Measurements from ENCODE around the gene USP10. TPM values are rescaled to one million over a fixed set of nuclear protein-coding genes. Genes with fewer than 3 reads are reported as not detected.
A peak's percentile ranks its signal among the peaks of the same experiment; 100 is the strongest.

The USP10 gene
- total RNA-seq, 4 donors from 2014 or later = 49.1 to 70.2 (median 60.0) TPM

GRCh38 chr16:84739349-84740124, 39.7 kb downstream of the USP10 start:
- ATAC-seq = peak; percentile 58
- no peak for TF ChIP-seq POLR2A (IDR thresholded peaks at IDR 0.05)
- TF ChIP-seq CTCF (IDR thresholded peaks at IDR 0.05) = no peak
- TF ChIP-seq EP300 (IDR thresholded peaks at IDR 0.05) = no peak
- TF ChIP-seq POLR2AphosphoS5 (IDR thresholded peaks at IDR 0.05) = peak; percentile 78
- Histone ChIP-seq H3K27me3 (no peaks in the 10 kb centered on the region), H3K9me3 (no peaks in the 10 kb centered on the region), H3K4me3 (no peak overlapping the region), H3K36me3 (peaks cover 0 to 11% of the 10 kb centered on the region in 2 donors), H3K4me1 (peaks cover 20 to 77% (median 32%) of the 10 kb centered on the region in 3 donors), H3K27ac (peak overlapping the region in 2 of 4 donors; percentile 34 to 69)
- 50 to 59% methylated on average over 4 to 7 of the region's 7 CpGs for WGBS, 2 donors (ENCODE audit: low coverage in 1 of 2)

GRCh38 chr16:84740596-84741116, 40.9 kb downstream of the USP10 start:
- Histone ChIP-seq H3K27ac (peak overlapping the region in 3 of 4 donors; percentile 27 to 69 (median 52)), H3K9me3 (no peaks in the 10 kb centered on the region), H3K4me3 (no peak overlapping the region), H3K27me3 (no peaks in the 10 kb centered on the region), H3K36me3 (peaks cover 0 to 12% of the 10 kb centered on the region in 2 donors), H3K4me1 (peaks cover 20 to 77% (median 32%) of the 10 kb centered on the region in 3 donors)
- WGBS, 2 donors (ENCODE audit: low coverage in 1 of 2) = 39 to 64% methylated on average over 5 of the region's 5 CpGs
- TF ChIP-seq EP300 (IDR thresholded peaks at IDR 0.05) = no peak
- TF ChIP-seq POLR2A (IDR thresholded peaks at IDR 0.05) = no peak
- no peak for TF ChIP-seq POLR2AphosphoS5 (IDR thresholded peaks at IDR 0.05)
- no peak for ATAC-seq

DNA sequence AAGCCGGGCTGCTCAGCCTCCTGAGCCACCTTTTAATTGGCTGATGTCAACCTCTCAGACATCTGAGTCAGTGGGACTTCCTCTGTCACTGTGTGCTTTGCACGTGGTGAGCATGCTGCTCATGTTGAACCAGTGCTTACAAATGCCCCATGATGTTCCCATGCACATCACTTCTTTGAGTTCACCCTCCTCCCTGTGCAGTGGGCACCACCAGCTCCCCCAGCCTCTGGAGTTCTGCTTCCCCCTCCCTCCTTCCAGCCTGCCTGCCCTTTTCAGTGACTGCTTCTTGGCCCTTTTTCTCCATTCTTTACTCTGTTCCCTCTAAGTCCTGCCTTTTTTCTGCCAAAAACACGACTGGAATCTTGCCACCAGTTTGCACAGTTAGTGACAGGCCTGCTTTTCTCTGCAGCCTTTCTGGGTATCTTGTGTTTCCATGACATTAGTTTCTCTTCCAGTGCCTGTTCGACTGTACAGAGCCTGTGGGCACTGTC, 41.6 kb downstream of the USP10 start:
- WGBS, 2 donors (ENCODE audit: low coverage in 1 of 2) = 6% methylated on average over 4 of the region's 4 CpGs
- H3K4me1 ChIP-seq = peaks cover 20 to 70% (median 32%) of the 10 kb centered on the region in 3 donors

GRCh38 chr16:84742641-84743092, 42.9 kb downstream of the USP10 start:
- H3K9me3 ChIP-seq = no peaks in the 10 kb centered on the region
- H3K27me3 ChIP-seq = no peaks in the 10 kb centered on the region
- peaks cover 0 to 13% of the 10 kb centered on the region in 2 donors for H3K36me3 ChIP-seq
- H3K4me1 ChIP-seq = peaks cover 20 to 57% (median 32%) of the 10 kb centered on the region in 3 donors
- 70 to 85% methylated on average over 5 to 9 of the region's 10 CpGs for WGBS, 2 donors (ENCODE audit: low coverage in 1 of 2)
- no peak overlapping the region for H3K4me3 ChIP-seq
- no peak for ATAC-seq
- H3K27ac ChIP-seq = peak overlapping the region in 3 of 4 donors; percentile 33 to 69 (median 52)
- TF ChIP-seq CTCF (IDR thresholded peaks at IDR 0.05) = no peak
- TF ChIP-seq EP300 (IDR thresholded peaks at IDR 0.05) = no peak
- no peak for TF ChIP-seq POLR2AphosphoS5 (IDR thresholded peaks at IDR 0.05)
- TF ChIP-seq POLR2A (IDR thresholded peaks at IDR 0.05) = no peak

More for the DNA sequence above, 41.6 kb downstream of the USP10 start:
- no peaks in the 10 kb centered on the region for H3K27me3 ChIP-seq
- peak; percentile 10 for ATAC-seq
- H3K36me3 ChIP-seq = peaks cover 0 to 13% of the 10 kb centered on the region in 2 donors
- TF ChIP-seq EP300 (IDR thresholded peaks at IDR 0.05) (no peak), POLR2AphosphoS5 (IDR thresholded peaks at IDR 0.05) (peak; percentile 33)
- no peak overlapping the region for H3K4me3 ChIP-seq
- peak overlapping the region; percentile 27 to 69 (median 40) for H3K27ac ChIP-seq
- no peaks in the 10 kb centered on the region for H3K9me3 ChIP-seq

DNA sequence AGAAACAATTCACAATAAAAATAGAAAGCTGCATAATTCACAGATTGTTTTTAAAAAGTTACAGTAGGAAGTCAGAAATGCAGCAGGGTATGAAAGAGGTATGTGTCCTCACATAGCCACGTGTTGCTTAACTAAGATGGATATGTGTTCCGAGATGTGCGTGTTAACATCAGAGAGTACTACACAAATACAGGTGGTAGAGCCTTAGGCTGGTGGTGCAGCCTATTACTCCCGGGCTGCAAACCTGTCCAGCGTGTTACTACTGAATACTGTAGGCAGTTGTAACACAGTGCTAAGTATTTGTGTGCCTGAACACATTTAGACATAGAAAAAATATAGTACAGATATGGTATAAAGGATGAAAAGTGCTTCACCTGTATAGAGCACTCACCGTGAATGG, 46.4 kb downstream of the USP10 start:
- Histone ChIP-seq H3K27me3 (no peaks in the 10 kb centered on the region), H3K27ac (peak overlapping the region in 1 of 4 donors; percentile 12), H3K4me3 (no peak overlapping the region), H3K36me3 (peaks cover 0 to 13% of the 10 kb centered on the region in 2 donors), H3K9me3 (no peaks in the 10 kb centered on the region), H3K4me1 (peaks cover 9 to 54% (median 14%) of the 10 kb centered on the region in 3 donors)
- no peak for ATAC-seq
- TF ChIP-seq POLR2A (IDR thresholded peaks at IDR 0.05) = no peak
- TF ChIP-seq CTCF (IDR thresholded peaks at IDR 0.05) = no peak
- no peak for TF ChIP-seq POLR2AphosphoS5 (IDR thresholded peaks at IDR 0.05)
- TF ChIP-seq EP300 (IDR thresholded peaks at IDR 0.05) = no peak
- 37 to 85% methylated on average over 6 of the region's 6 CpGs for WGBS, 2 donors (ENCODE audit: low coverage in 1 of 2)
